ENCODE data around the gene IGFN1.

Gene IGFN1

DNA sequence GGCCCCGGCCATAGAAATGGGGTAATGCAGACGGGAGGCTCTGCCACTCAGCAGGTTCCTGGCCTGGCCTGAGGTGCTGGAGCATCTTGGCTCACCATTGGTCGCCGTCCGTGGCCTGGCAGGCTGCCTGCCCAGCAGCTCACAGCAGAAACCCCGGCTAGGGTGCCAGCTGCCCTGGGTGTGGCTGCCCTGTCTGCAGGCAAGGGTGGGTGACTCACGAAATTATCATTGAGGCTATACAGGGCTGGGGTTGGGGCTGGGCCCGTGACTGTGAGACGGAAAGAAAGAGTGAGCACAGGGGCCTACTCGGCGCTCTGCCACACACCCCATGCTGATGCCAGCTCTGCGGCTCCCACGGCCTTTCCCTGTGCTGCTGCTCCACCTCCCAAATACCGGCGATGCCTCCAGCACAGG, 84.6 kb downstream of the IGFN1 start:
- Histone ChIP-seq H3K4me3 (ENCODE audit: insufficient read depth, low read length, poor library complexity, severe bottlenecking) (no peak overlapping the region), H3K9me2 (replicated peaks; ENCODE audit: insufficient read depth, low read length) (no peaks in the 10 kb centered on the region), H3K79me2 (ENCODE audit: insufficient read depth, low read length) (no peaks in the 10 kb centered on the region), H3F3A (ENCODE audit: insufficient read depth) (no peaks in the 10 kb centered on the region), H2AFZ (ENCODE audit: low read depth, low read length, severe bottlenecking) (no peak overlapping the region), H4K20me1 (ENCODE audit: low read depth, low read length) (no peaks in the 10 kb centered on the region), H3K9me3 (ENCODE audit: insufficient read depth, low read length) (no peaks in the 10 kb centered on the region), H3K9ac (ENCODE audit: low read length) (no peak overlapping the region), H3K36me3 (ENCODE audit: low read length) (no peaks in the 10 kb centered on the region), H3K27ac (ENCODE audit: low read depth, low read length) (no peak overlapping the region), H3K27me3 (ENCODE audit: low read length) (no peaks in the 10 kb centered on the region), H3K4me2 (ENCODE audit: low read depth, low read length, poor library complexity, severe bottlenecking) (no peak overlapping the region)
- TF ChIP-seq, protein P1, sequence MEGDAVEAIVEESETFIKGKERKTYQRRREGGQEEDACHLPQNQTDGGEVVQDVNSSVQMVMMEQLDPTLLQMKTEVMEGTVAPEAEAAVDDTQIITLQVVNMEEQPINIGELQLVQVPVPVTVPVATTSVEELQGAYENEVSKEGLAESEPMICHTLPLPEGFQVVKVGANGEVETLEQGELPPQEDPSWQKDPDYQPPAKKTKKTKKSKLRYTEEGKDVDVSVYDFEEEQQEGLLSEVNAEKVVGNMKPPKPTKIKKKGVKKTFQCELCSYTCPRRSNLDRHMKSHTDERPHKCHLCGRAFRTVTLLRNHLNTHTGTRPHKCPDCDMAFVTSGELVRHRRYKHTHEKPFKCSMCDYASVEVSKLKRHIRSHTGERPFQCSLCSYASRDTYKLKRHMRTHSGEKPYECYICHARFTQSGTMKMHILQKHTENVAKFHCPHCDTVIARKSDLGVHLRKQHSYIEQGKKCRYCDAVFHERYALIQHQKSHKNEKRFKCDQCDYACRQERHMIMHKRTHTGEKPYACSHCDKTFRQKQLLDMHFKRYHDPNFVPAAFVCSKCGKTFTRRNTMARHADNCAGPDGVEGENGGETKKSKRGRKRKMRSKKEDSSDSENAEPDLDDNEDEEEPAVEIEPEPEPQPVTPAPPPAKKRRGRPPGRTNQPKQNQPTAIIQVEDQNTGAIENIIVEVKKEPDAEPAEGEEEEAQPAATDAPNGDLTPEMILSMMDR (IDR thresholded peaks at IDR 0.05; ENCODE audit: insufficient read depth, low read length, poor library complexity, severe bottlenecking) = no peak
- TF ChIP-seq EZH2phosphoT487 (conservative IDR thresholded peaks at IDR 0.05; ENCODE audit: low read length) = no peak

DNA sequence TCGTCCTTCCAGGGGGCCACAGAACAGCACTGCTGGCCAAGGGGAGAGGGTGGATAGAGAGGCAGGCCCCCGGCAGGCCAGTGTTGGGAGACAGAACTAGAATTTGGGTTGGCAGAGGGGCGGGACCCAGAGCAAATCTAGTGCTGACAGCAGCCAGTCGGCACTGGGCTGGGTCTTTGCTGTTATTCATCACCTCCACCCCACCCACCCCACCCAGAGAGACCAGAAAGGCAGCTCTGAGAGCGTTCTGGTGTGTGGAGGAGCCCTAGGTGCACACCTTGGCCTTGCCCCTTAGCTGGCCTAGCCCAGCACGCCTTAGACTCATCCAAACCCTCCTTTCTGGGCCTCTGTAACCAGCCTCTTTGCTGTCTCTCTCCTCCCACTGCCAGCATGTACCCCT, 86.3 kb downstream of the IGFN1 start:
- Histone ChIP-seq H2AFZ (ENCODE audit: low read depth, low read length, severe bottlenecking) (no peak overlapping the region), H4K20me1 (ENCODE audit: low read depth, low read length) (no peaks in the 10 kb centered on the region), H3K27ac (ENCODE audit: low read depth, low read length) (no peak overlapping the region), H3K4me2 (ENCODE audit: low read depth, low read length, poor library complexity, severe bottlenecking) (no peak overlapping the region), H3K9me2 (replicated peaks; ENCODE audit: insufficient read depth, low read length) (no peaks in the 10 kb centered on the region), H3K79me2 (ENCODE audit: insufficient read depth, low read length) (no peaks in the 10 kb centered on the region), H3K9me3 (ENCODE audit: insufficient read depth, low read length) (no peaks in the 10 kb centered on the region), H3K4me3 (ENCODE audit: insufficient read depth, low read length, poor library complexity, severe bottlenecking) (no peak overlapping the region), H3F3A (ENCODE audit: insufficient read depth) (no peaks in the 10 kb centered on the region), H3K27me3 (ENCODE audit: low read length) (no peaks in the 10 kb centered on the region), H3K9ac (ENCODE audit: low read length) (no peak overlapping the region), H3K36me3 (ENCODE audit: low read length) (no peaks in the 10 kb centered on the region)
- no peak for TF ChIP-seq EZH2phosphoT487 (conservative IDR thresholded peaks at IDR 0.05; ENCODE audit: low read length)
- TF ChIP-seq, protein P1 (IDR thresholded peaks at IDR 0.05; ENCODE audit: insufficient read depth, low read length, poor library complexity, severe bottlenecking) = no peak

DNA sequence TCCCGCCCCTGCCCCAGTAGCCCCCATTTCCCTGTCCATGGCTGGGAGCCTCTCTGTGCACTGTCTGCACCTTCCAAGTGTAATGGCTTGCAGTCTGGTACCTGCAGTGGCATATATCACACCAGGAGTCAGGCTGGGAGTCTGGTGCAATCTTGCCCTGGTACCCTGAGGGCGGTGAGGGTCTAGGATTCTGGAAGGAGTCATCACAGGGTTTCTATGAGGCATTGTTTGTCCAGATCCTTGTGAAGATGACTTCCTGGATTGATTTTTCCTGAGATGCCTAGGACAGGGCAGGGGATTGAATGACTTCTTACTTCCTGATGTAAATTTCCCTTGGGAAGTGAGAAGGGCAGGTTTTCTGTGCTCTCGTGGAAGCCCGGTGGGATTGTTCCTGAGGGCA, 86.8 kb downstream of the IGFN1 start:
- Histone ChIP-seq H3K9ac (ENCODE audit: low read length) (no peak overlapping the region), H2AFZ (ENCODE audit: low read depth, low read length, severe bottlenecking) (no peak overlapping the region), H3K4me2 (ENCODE audit: low read depth, low read length, poor library complexity, severe bottlenecking) (no peak overlapping the region), H3K9me3 (ENCODE audit: insufficient read depth, low read length) (no peaks in the 10 kb centered on the region), H4K20me1 (ENCODE audit: low read depth, low read length) (no peaks in the 10 kb centered on the region), H3K9me2 (replicated peaks; ENCODE audit: insufficient read depth, low read length) (no peaks in the 10 kb centered on the region), H3K36me3 (ENCODE audit: low read length) (no peaks in the 10 kb centered on the region), H3F3A (ENCODE audit: insufficient read depth) (no peaks in the 10 kb centered on the region), H3K27me3 (ENCODE audit: low read length) (no peaks in the 10 kb centered on the region), H3K27ac (ENCODE audit: low read depth, low read length) (no peak overlapping the region), H3K79me2 (ENCODE audit: insufficient read depth, low read length) (no peaks in the 10 kb centered on the region), H3K4me3 (ENCODE audit: insufficient read depth, low read length, poor library complexity, severe bottlenecking) (no peak overlapping the region)
- TF ChIP-seq EZH2phosphoT487 (conservative IDR thresholded peaks at IDR 0.05; ENCODE audit: low read length) = no peak
- TF ChIP-seq, protein P1 (IDR thresholded peaks at IDR 0.05; ENCODE audit: insufficient read depth, low read length, poor library complexity, severe bottlenecking) = no peak
